Fibroblast of the aortic adventitia (primary cell): ENCODE results near the gene ASAP2. TPM values are rescaled to one million over a fixed set of nuclear protein-coding genes. Genes with fewer than 3 reads are reported as not detected.
A peak's percentile ranks its signal among the peaks of the same experiment; 100 is the strongest.

Source experiments
- DNase-seq: peaks from one replicate; pipeline ENCODE4 v3.0.0-alpha.2; 2010; ENCODE audit warnings: low read depth
- H3K4me3 ChIP-seq: 2 replicates; pipeline ENCODE4 v1.5.1; 2011; ENCODE audit warnings: low read depth, mild to moderate bottlenecking, control low read depth, low read length, moderate library complexity
- total RNA-seq: library from RNA; depleted of rRNA; stranded (reverse); fragments of >200 nt; gene quantifications from 2 replicates; pipeline ENCODE4 v1.2.3, GENCODE V29; 2012; ENCODE audit warnings: low replicate concordance
- TF ChIP-seq, protein P1 (sequence below): IDR thresholded peaks from 2 replicates; pipeline ENCODE4 v1.5.1; 2011; ENCODE audit warnings: mild to moderate bottlenecking, low read length, control low read depth, inconsistent platforms; ENCODE audit not compliant: insufficient read depth

The ASAP2 gene
- total RNA-seq, 1 donor = 76.4 TPM

DNA sequence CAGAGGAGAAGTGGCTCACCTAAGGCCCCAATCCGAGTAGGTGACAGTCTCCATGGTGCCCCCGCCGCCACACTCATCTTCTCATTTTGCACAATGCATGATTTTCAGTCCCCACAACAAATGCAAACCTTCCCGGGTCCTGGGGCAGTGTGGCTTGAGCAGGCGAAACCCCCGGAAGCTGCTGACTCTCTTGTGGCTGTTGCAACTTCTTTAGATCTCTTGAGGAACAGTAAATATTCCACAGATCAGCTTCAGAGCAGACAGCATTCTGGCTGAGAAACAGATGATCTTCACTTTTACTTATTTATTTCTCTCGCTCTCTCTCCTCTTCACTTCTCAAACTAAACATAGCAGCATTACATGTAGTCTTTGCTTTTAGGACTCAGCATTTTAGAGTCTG, 51.9 kb downstream of the ASAP2 start:
- DNase-seq = no peak
- TF ChIP-seq, protein P1, sequence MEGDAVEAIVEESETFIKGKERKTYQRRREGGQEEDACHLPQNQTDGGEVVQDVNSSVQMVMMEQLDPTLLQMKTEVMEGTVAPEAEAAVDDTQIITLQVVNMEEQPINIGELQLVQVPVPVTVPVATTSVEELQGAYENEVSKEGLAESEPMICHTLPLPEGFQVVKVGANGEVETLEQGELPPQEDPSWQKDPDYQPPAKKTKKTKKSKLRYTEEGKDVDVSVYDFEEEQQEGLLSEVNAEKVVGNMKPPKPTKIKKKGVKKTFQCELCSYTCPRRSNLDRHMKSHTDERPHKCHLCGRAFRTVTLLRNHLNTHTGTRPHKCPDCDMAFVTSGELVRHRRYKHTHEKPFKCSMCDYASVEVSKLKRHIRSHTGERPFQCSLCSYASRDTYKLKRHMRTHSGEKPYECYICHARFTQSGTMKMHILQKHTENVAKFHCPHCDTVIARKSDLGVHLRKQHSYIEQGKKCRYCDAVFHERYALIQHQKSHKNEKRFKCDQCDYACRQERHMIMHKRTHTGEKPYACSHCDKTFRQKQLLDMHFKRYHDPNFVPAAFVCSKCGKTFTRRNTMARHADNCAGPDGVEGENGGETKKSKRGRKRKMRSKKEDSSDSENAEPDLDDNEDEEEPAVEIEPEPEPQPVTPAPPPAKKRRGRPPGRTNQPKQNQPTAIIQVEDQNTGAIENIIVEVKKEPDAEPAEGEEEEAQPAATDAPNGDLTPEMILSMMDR = no peak
- peak overlapping the region; percentile 44 for H3K4me3 ChIP-seq

DNA sequence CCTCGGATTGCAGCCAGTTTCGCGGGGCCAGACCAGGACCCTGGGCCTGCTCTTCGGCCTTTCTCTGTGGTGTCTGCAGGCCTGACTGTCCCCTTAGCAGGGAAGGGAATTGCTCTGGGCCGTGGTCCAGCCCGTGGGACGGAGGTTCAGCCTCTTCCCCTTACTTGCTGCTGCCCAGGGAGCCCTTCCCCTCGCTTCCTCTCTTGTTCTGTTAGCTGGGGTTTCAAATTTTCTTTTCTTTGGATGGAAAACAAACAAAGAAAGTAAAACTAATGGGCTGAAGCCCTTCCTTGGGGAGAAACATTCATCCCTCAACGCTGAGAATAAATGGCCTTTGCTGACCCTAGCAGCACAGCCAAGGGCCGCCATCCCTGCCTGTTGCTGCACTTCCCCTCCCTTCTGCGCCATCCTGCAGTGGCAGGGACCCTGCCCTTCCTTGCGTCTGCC, 52.4 kb downstream of the ASAP2 start:
- peak overlapping the region; percentile 44 for H3K4me3 ChIP-seq
- peak; percentile 53 for DNase-seq
- TF ChIP-seq, protein P1 = no peak

DNA sequence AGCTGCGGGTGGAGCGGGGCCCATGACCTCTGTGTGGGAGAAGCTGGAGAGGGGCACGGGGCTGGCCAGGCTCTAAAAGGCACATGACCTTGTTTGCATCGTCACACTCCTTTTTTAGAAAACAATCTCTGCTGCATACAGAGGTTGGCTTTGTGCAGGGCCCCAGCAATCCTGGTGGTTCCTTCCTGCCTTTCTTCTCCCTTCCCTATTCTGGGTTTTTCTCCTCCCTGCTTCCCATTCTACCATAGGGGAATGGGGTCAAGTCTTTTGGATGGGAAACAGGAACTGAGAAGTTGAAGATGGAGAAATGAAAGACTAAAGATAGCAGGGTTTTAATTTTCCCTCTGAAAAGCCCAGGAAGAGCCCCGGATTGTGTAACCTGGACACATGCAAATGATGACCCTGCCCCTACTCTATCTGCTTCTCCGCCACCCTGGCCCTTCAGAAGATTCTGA, 53.9 kb downstream of the ASAP2 start:
- TF ChIP-seq, protein P1 = no peak
- no peak overlapping the region for H3K4me3 ChIP-seq
- DNase-seq = no peak

DNA sequence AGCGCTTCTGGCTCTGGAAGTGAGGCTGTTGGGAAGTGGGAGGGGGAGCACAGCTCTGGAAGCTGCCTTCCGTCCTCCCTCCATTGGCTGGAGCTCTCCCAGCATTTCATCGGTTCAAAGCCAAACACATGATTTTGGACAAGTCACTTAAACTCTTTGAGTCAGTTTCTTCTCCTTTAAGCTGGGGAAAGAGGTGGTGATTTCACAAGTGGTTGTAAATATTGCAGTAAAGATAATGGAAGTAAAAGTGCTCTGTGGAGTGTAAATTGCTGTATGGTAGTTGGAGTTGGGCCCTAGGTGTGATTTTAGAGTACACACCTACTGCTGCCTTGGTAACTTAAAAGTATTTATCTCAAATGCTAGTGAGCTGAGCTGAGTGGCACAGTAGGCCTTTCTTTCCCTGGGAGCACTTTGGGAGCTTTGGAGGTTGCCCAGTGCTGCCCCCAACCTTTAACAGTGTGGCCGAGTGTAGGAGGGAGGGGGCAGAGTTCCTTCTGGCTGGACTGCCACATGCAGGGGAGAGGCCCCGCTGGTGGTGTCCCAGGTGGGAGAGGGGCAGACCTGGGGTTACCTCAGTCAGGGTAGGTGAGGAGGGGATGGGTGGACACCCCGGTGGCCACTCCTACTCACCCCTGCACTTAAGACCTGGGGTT, 54.7 kb downstream of the ASAP2 start:
- DNase-seq = peak; percentile 95
- TF ChIP-seq, protein P1 = no peak
- H3K4me3 ChIP-seq = peak overlapping the region; percentile 40

DNA sequence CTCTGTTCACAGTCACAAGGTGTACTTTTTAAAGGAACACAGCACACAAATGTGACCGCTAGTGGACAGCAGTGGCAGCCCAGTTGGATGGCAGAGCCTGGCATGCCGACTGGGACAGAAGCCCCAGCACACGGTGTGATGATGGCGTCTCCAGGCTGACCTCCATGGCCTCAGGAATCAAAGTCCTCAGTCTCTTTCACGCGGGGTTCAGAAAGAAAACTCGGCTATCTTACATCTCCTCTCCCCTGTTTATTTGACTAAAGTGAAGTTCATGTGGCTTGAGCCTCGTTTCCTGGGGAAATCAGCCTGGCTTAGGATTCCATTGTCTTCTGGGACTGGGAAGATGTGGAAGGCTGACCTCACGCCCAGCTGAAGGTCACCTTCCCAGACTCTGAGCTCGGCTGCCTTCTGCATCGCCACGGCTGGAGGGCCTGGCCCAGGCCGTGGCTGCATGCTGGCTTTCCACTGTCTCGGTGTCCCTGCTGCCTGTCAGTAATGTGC, 56.1 kb downstream of the ASAP2 start:
- no peak overlapping the region for H3K4me3 ChIP-seq
- DNase-seq = no peak
- TF ChIP-seq, protein P1 = no peak

DNA sequence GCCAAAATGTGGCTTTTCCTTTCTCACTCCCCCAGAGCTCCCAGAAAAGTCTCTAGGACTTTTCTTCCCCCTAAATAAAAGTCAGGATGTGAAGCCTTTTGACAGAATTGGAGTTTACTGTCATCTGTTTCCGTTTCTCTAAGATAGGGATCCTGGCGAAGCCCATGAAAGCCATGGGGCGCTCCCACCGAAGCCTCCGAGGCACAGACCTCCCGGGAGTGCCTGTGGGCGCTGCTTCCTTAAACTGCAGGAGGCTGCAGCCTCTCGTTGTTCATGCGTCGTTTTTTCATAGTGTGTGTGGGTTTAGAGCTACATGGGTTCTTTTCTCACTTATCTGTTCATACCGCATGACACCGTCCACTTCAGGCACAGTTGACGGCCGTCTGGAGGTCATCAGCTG, 56.8 kb downstream of the ASAP2 start:
- H3K4me3 ChIP-seq = no peak overlapping the region
- no peak for DNase-seq
- TF ChIP-seq, protein P1 = no peak

DNA sequence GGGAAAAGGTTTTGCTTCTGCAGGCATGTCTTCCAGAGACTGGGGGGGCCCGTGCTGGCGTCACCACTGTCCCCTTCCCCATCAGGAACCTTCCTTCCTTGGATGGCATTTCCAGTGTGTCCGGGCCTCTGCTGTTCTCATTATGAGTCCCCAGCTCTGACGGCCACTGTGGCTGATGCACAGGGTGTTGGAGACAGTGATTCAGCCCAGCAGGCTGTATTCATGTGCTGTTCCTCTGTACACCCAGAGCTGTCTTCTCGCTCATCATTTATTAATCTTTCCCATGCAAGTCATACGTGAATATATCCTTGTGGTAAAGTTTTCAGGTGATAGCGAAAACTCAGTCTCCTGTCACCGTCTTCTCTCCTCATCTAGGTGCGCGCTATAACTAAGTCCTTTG, 57.7 kb downstream of the ASAP2 start:
- TF ChIP-seq, protein P1 = no peak
- no peak overlapping the region for H3K4me3 ChIP-seq
- DNase-seq = no peak
